ENCODE data around the gene ING3. TPM values are rescaled to one million over a fixed set of nuclear protein-coding genes. Genes with fewer than 3 reads are reported as not detected.
A peak's percentile ranks its signal among the peaks of the same experiment; 100 is the strongest.

The ING3 gene, protein sequence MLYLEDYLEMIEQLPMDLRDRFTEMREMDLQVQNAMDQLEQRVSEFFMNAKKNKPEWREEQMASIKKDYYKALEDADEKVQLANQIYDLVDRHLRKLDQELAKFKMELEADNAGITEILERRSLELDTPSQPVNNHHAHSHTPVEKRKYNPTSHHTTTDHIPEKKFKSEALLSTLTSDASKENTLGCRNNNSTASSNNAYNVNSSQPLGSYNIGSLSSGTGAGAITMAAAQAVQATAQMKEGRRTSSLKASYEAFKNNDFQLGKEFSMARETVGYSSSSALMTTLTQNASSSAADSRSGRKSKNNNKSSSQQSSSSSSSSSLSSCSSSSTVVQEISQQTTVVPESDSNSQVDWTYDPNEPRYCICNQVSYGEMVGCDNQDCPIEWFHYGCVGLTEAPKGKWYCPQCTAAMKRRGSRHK
- total RNA-seq: 10 to 100 TPM; 13.8 to 17.2 TPM
- long read RNA-seq, donor 1, partial matches to known transcripts: 2 of 4 reads
- long read RNA-seq, donor 1, other reads (novel, unspliced or antisense): 0 of 4 reads
- long read RNA-seq, donor 2, transcript ING3-201 (12 exons, 3,777 nt): major isoform, 11 of 28 reads
- long read RNA-seq, donor 2, partial matches to known transcripts: 6 of 28 reads
- long read RNA-seq, donor 2, other reads (novel, unspliced or antisense): 3 of 28 reads

DNA sequence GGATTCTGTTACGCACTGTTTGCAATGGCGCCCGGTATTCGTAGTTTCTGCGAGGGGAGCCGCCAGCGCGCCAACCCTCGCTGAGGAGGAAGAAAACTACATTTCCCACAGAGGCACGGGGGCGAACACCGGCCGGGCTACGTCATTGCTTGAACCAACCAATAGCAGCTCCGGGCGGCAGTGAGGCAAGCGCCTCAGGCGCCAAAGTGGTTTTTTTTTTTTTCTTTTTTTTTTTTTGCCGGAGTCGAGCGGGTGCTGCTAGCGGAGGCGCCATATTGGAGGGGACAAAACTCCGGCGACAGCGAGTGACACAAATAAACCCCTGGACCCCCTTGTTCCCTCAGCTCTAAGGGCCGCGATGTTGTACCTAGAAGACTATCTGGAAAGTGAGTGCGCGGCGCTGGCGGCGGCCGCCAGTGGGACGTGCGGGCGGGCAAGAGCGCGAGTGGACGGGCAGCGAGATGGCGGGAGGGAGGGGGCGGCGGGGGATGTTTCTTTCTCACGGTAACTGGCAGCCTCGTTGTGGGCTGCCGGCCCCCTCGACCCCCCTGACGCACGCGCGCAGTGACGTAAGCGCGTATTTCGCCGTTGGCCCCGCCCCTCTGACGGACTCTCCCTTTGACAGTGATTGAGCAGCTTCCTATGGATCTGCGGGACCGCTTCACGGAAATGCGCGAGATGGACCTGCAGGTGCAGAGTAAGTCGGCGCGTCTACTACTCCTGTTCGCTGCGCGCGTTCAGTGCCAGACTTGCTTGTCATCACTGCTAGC is at the start of gene ING3:
Gene ING3, plus strand, starts transcription at position 239 of the 770 bp plus-strand sequence. Its CDS starts 120 bp downstream, at position 359.
- intact Hi-C loops (cut with DNase I): no loop called here

DNA sequence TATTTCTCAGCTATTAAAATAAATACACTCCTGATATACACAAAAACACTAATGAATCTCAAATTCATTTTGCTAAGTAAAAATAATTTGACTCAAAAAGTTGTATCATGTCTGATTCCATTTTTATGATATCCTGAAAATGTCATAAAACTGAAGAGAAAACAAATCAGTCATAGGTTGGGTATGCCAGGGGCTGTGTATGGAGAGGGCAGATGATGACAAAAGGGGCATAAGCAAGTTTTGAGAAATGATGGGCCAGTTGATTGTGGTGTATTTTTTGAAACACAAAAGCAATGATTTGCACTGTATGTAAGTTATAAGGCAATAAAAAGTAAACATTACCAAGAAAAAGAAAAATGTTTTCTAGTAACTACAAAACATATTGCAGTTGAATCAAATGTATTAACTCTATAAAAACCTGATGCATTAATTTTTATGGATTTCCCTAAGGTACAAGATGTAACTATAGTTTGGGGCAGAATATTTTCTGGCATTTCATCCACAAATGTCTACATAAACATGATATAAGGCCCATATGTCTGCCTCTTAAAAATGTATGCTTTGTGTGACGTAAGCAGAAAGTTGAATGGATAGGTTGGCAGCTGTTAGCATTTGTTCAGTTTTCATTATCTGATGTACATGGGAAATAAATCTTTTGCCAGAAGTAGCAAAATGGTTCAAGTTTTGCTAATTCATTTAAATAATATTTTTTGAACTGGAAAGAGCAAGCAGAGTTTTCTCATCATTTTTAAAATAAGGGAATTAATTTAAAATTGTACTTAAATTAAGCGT is 35.1 kb upstream of the ING3 start:
- intact Hi-C loops (cut with DNase I): no loop called here
- DNase-seq (ENCODE audit: low spot score): no peak

More for the DNA sequence above, at the start of gene ING3:
- peak; percentile 99 for DNase-seq (ENCODE audit: low spot score)

DNA sequence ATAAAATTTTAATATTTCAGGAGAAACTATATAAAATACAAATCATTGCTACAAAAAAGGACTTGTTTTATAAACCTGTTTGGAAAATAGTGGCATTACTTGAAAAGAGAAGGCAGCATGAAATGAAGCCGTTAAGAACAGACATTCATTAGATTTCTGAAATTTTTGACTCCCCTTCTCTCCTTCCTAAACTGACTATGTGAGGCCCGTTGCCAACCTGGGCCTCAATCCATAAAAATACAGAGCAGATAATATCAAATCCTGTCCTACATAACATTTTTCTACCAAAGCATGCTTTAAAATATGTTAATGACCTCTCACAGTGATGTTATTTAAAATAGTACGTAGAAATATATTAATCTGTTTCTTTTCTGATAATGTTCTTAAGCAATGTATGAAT is 34.5 kb upstream of the ING3 start:
- DNase-seq (ENCODE audit: low spot score): no peak
- intact Hi-C loops (cut with DNase I): no loop called here

DNA sequence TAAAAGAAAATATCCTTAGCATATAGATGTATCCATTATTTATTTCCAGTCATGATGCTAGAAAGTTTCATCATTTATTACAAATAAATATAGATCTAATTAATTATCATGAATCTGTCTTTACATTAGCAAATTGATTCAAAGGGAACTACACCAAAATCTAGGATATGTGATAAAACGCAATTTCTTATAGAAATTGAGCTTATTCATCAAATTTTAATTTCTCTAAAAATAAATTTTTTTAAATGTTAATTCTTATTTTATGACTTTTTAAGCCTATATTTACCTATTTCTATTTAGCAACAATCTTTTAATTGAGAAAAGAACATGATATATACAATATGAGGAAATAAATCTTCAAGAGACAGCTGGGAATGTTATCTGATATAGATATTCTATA is 34.0 kb upstream of the ING3 start:
- intact Hi-C loops (cut with DNase I): no loop called here

DNA sequence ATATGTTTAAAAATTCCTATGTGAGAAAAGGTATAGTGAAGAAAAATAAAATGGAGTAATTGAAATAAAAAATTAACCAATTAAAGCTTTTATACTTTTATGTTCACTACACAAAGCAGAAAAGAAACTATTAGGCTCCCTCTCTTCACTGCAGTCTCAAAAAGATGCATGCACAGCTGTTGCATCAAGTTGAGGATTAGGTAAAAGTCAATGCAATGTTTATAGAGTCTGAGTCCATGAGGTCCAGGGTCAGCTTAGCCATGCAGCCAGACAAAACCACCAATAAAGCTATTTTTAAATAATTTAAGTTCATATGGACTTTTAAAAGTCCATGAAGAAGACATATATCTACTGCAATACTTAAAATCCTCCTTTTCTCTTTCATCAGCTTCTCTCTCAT is 31.1 kb upstream of the ING3 start:
- intact Hi-C loops (cut with DNase I): no loop called here
- DNase-seq (ENCODE audit: low spot score): no peak

More for the DNA sequence above, 34.0 kb upstream of the ING3 start:
- DNase-seq (ENCODE audit: low spot score): no peak

DNA sequence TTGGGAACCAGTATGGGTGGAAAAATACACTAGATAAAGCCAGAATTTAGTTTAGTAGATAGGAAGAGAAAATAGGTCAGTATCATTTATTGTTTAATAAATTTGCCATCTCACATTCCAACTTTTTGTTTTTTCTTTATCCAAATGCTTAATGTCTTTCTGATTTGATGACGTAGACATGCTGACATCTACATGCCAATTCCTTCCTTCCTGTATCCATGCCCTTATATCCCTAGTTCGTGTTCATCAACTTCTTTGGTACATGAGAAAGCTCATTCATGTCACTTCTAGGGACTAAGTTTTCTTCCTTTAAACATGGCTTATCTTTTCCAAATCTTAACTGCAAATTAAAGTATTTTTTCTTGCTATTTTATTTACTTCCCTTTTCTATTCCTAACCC is 30.5 kb upstream of the ING3 start:
- DNase-seq (ENCODE audit: low spot score): no peak
- intact Hi-C loops (cut with DNase I): no loop called here

DNA sequence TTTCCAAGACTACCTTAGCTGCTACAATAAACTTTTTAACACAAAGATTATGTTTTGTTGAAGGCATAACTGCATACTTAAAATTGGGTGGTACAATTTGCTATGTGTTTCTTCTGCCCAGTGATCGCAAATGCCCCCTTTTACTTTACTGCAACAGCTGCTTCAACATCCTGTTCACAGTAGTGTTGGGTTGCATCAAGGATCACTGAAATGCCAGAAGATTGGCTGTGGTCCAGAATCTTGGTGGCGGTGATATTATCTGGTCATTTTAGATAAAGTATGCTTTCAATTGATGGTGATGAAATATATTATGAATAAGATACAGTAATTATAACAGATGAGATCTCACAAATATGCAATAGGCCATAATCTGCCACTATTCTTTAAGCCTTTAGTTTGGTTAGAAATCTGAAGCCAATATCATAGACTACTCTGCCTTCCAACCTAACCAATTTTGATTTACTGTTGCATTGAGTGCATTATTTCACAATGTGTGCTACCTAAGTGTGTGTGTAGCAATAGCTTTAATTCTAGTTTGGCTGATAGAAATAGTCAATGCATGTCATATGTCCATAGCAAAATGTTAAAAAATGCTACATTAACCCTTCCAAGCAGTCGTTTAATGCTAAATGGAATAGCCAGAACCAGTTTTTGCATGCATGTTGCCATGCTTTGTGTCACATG is 29.8 kb upstream of the ING3 start:
- intact Hi-C loops (cut with DNase I): no loop called here
- no peak for DNase-seq (ENCODE audit: low spot score)

DNA sequence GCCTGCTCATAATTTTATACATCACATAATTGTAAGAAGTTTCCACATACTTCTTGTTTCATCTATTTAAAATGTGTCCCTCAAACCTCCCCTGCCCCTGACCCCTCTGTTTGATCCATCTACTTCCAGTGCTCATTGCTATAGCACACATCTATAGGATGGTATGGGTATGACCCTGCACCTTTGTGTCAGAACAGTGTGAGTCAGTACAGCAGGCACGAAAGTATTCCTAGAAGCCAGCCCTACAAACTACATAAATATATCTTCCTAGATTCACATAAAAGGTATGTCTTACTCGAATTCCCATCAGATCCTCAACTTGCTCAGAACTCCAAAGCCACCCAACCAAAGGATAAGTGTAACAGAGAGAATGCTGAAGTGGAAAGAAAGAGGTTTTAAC is 25.7 kb upstream of the ING3 start:
- intact Hi-C loops (cut with DNase I): no loop called here
- DNase-seq (ENCODE audit: low spot score): no peak

DNA sequence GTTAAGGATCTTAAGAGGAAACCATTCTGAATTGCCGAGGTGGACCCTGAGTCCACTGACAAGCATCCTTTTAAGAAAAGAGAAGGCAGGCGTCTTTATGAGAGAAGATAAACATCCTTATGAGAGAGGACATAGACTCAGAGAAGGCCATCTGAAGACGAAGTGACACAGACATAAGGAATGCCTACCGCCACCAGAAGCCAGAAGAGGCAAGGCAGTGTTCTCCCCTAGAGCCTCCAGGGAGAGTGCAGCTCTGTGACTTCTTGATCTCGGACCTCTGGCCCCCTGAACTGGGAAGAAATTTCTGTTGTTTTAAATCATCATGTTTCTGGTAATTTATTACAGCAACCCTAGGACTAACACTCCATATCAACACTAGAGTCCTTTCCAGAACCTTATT is 25.2 kb upstream of the ING3 start:
- intact Hi-C loops (cut with DNase I): no loop called here
- no peak for DNase-seq (ENCODE audit: low spot score)

DNA sequence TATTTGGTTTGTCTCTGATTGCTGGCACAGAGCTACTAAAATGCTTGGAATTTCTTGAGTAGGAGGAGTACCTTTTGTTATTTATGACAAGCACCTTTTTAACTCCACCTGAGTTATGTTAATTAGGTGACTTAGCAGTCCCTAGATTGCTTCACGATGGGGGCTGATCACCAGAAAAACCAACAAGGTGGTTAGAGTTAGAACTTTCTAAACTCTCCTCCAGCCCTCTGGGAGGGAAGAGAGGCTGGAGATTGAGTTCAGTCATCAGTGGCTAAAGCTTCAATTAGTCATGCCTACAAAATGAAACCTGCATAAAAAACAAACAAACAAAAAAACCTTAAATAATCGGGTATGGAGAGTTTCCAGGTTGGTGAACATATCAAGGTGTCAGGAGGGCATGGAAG is 23.6 kb upstream of the ING3 start:
- intact Hi-C loops (cut with DNase I): no loop called here
- DNase-seq (ENCODE audit: low spot score): no peak

DNA sequence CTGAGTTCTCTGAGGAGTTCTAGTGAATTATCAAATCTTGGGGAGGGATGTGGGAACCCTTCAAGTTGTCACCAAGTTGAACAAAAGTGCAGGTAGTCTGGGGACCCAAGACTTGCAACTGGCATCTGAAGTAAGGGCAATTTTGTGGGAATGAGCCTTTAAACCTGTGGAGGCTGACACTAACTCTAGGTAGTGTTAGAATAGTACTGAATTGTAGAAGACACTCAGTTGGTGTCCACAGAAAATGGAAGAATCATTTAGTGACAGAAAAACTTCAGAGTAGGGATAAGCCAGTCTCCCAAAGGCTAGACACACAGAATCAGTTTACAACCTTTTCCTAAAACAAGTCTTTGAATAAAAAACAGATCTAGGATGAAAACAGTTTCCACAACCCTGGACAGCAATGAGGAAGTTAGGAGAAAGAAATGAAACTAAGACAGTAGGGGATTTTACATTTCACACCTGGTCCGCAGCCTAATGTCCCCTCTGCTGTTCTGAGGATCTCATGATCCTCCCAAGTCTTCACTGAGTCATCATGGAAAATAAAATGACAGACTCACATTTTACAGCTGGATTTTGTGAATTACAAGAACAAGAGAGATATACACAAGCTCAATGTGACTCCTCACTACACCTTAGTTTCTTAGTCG is 23.0 kb upstream of the ING3 start:
- DNase-seq (ENCODE audit: low spot score): no peak
- intact Hi-C loops (cut with DNase I): no loop called here

DNA sequence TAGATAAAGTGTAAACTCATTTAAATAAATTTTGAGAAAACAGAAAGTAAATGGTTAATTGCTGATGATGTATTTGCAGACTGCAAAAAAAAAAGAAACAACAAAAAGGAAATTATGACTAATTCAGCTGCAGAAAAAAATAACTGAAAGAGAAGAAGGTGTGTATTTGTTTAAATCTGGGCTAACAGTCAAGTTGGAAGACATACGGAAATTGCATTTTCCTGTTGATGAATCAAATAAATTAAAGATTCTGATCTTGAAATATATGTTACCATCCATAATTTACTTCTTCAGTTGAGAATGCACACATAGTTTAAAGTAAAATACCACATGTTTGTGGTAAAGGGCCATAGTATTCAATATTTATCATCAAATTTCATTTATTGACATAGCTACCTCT is 19.3 kb upstream of the ING3 start:
- intact Hi-C loops (cut with DNase I): no loop called here
- no peak for DNase-seq (ENCODE audit: low spot score)

DNA sequence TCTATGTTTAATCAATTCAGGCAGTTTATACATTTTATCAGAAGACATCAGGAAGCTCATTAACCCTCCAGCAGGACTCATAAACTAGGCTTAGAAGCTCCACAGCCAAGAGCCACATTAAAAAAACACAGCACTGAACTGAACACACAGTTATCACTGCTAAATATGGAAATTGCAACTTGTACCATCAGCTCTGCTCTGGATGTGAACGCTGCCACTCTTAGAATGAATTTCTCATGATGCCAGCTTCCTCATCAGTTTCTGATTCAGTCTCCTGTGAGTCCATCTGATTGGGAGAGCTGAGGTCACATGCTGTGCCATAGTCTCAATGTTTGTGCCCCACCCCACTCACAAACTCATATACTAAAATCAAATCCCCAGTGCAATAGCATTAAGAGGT is 17.1 kb upstream of the ING3 start:
- no peak for DNase-seq (ENCODE audit: low spot score)
- intact Hi-C loops (cut with DNase I): no loop called here

DNA sequence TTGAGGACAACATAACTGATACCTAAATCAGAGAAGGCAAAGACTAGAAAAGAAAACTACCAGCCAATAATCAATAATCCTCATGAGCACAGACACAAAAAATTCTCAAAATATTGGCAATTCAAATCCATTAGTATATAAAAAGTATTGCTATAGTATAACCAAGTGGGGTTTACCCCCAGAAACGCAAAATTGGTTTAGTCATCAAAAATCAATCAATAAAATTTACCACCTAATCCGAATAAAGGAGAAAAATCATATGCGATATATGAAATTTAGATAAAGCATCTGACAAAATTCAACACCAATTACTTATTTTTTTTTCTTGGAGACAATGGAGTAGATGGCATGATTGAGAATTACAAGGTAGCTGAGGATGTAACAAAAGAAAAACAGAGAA is 11.2 kb upstream of the ING3 start:
- DNase-seq (ENCODE audit: low spot score): no peak
- intact Hi-C loops (cut with DNase I): no loop called here

DNA sequence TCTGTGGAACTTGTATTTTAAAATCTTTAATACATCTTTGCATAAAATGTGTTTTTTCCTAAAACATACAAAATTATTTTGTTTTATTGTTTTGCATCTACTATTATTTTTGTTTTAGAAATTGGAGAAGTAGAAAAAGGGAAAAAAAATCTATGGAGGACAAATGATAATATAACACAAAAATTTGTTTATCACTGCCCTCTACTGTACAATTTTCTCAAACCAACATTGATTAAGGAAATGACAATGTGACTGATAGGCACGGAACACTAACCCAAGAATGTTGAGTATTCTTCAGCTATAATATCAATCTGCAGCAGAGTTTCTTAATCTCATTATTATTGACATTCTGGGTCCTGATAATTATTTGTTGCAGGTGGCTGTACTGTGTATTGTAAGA is 9.5 kb upstream of the ING3 start:
- DNase-seq (ENCODE audit: low spot score): no peak
- intact Hi-C loops (cut with DNase I): loop anchor here (5.0 to 10.0 kb wide), 2 partner anchors 139 to 146 kb away; no protein-coding TSS in a partner anchor

DNA sequence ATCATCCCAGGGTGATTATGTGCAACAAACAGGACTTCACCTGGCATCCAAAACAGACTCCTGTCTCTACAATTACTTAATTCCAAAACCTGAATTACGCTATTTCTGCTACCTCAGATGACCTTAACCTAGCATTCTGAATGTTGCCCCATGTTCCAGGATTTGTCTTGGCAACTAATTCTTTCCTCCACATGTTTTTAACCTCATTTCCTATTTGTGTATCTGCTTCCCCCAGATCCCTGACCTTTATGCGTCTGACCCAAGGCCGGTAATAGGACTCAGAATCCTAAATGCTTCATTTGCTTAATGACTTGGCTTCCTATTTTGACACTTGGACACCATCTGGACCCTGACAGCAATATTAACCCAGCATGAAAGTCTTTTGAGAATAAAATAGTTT is 8.7 kb upstream of the ING3 start:
- intact Hi-C loops (cut with DNase I): loop anchor here (5.0 to 10.0 kb wide), 2 partner anchors 140 to 147 kb away; no protein-coding TSS in a partner anchor
- no peak for DNase-seq (ENCODE audit: low spot score)

DNA sequence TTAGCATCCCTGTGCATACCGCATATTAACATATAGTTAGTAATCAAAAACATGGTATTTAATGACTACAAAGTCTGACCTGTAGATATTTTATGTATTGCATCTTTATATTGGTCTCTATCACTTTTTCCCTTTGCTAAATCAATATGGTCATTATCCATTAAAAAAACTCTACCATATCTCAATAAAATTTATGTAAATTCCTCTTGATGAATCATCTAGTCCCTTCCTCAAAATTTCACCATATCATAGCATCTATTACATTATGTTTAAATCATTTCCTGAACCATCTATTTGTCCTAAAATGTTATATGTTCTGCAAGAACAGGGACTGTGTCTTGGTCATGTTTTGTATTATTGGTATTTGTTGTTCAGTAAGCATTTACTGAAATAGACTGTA is 7.7 kb upstream of the ING3 start:
- intact Hi-C loops (cut with DNase I): loop anchor here (5.0 to 10.0 kb wide), 2 partner anchors 141 to 148 kb away; no protein-coding TSS in a partner anchor
- DNase-seq (ENCODE audit: low spot score): no peak
